MM.1S (cell line): ENCODE data around the gene POM121L2.

ENCODE experiments used
- DNase-seq: peaks from one replicate; pipeline ENCODE4 v3.0.0-alpha.2; 2015
- H2AFZ ChIP-seq: fragments of 300-600 bp; sonication (generic); 2 replicates; pipeline ENCODE4 v1.6.0; 2016; ENCODE audit warnings: antibody characterized with exemption, low read length
- H3F3A ChIP-seq: fragments of 300-600 bp; sonication (generic); 2 replicates; pipeline ENCODE4 v1.6.1; 2016; ENCODE audit warnings: mild to moderate bottlenecking, antibody characterized with exemption, low read length, moderate library complexity, mixed read lengths; ENCODE audit not compliant: insufficient read depth
- H3K27ac ChIP-seq: fragments of 300-600 bp; sonication (generic); 2 replicates; pipeline ENCODE4 v1.5.1; 2016; ENCODE audit warnings: mild to moderate bottlenecking, low read length
- H3K27me3 ChIP-seq: fragments of 300-600 bp; sonication (generic); replicated peaks from 2 replicates; pipeline ENCODE4 v1.6.0; 2016; ENCODE audit warnings: low read length; ENCODE audit not compliant: insufficient read depth
- H3K36me3 ChIP-seq: fragments of 300-600 bp; sonication (generic); replicated peaks from 2 replicates; pipeline ENCODE4 v1.6.1; 2016; ENCODE audit warnings: mild to moderate bottlenecking, low read length, mixed read lengths; ENCODE audit not compliant: insufficient read depth
- H3K4me1 ChIP-seq: fragments of 300-600 bp; sonication (generic); 2 replicates; pipeline ENCODE4 v1.6.1; 2016; ENCODE audit warnings: low read length, mixed read lengths
- H3K4me2 ChIP-seq: fragments of 300-600 bp; sonication (generic); 2 replicates; pipeline ENCODE4 v1.6.0; 2016; ENCODE audit warnings: low read depth, low read length
- H3K4me3 ChIP-seq: fragments of 300-600 bp; sonication (generic); 2 replicates; pipeline ENCODE4 v1.5.1; 2016; ENCODE audit warnings: low read length, mixed read lengths
- H3K79me2 ChIP-seq: fragments of 300-600 bp; sonication (generic); 2 replicates; pipeline ENCODE4 v1.6.1; 2016; ENCODE audit warnings: mixed run types, low read length, mixed read lengths
- H3K9ac ChIP-seq: fragments of 300-600 bp; sonication (generic); 2 replicates; pipeline ENCODE4 v1.6.1; 2016; ENCODE audit warnings: low read length, mixed read lengths
- H3K9me2 ChIP-seq: fragments of 300-600 bp; sonication (generic); replicated peaks from 2 replicates; pipeline ENCODE4 v1.6.1; 2016; ENCODE audit warnings: mild to moderate bottlenecking, low read length, mixed read lengths; ENCODE audit not compliant: insufficient read depth
- H3K9me3 ChIP-seq: fragments of 300-600 bp; sonication (generic); replicated peaks from 2 replicates; pipeline ENCODE4 v1.6.1; 2016; ENCODE audit warnings: mild to moderate bottlenecking, low read length, mixed read lengths; ENCODE audit not compliant: insufficient read depth
- H4K20me1 ChIP-seq: fragments of 300-600 bp; sonication (generic); 2 replicates; pipeline ENCODE4 v1.6.1; 2016; ENCODE audit warnings: mild to moderate bottlenecking, low read length, moderate library complexity, mixed read lengths; ENCODE audit not compliant: insufficient read depth
- EZH2 ChIP-seq: fragments of 300-600 bp; sonication (generic); optimal IDR thresholded peaks from 2 replicates; pipeline ENCODE3; 2017; ENCODE audit warnings: low read depth, mild to moderate bottlenecking, antibody characterized with exemption, low read length, mixed read lengths
- EZH2phosphoT487 ChIP-seq: fragments of 300-600 bp; sonication (generic); IDR thresholded peaks from 2 replicates; pipeline ENCODE4 v1.6.1; 2018; ENCODE audit warnings: antibody characterized with exemption, low read length
- TF ChIP-seq, protein P1 (sequence below): fragments of 300-600 bp; sonication (generic); IDR thresholded peaks from 2 replicates; pipeline ENCODE4 v1.5.1; 2016; ENCODE audit warnings: antibody characterized with exemption, low read length, mixed read lengths

Gene POM121L2

DNA sequence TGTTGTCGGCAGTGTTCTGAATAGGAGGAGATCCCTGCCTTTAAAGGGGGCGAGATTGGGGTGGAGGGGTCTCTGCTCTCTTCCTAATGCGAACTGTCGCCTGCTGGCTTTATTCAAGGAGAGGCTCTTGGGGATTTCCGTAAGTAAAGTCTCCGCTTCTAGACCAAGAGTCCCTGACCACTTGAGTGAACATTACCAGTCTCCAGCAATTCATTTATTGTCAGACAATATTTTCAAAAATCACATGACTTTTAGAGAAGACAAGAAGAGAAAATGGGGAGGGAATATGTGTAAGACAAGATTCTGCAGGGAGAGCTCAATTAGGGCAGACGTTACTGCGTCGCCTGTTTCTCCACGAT, 21.2 kb downstream of the POM121L2 start:
- Histone ChIP-seq H3K4me1 (no peaks in the 10 kb centered on the region), H3K27me3 (peaks cover 6% of the 10 kb centered on the region; the same call in 1 of the 2 replicates), H3K79me2 (no peaks in the 10 kb centered on the region), H3K4me2 (no peak overlapping the region), H3K4me3 (no peak overlapping the region), H3K27ac (no peak overlapping the region), H3K36me3 (no peaks in the 10 kb centered on the region), H4K20me1 (no peaks in the 10 kb centered on the region), H3K9me3 (no peaks in the 10 kb centered on the region), H3K9me2 (no peaks in the 10 kb centered on the region), H2AFZ (no peak overlapping the region), H3K9ac (no peak overlapping the region), H3F3A (no peaks in the 10 kb centered on the region)
- TF ChIP-seq EZH2phosphoT487 (no peak), EZH2 (no peak)
- TF ChIP-seq, protein P1, sequence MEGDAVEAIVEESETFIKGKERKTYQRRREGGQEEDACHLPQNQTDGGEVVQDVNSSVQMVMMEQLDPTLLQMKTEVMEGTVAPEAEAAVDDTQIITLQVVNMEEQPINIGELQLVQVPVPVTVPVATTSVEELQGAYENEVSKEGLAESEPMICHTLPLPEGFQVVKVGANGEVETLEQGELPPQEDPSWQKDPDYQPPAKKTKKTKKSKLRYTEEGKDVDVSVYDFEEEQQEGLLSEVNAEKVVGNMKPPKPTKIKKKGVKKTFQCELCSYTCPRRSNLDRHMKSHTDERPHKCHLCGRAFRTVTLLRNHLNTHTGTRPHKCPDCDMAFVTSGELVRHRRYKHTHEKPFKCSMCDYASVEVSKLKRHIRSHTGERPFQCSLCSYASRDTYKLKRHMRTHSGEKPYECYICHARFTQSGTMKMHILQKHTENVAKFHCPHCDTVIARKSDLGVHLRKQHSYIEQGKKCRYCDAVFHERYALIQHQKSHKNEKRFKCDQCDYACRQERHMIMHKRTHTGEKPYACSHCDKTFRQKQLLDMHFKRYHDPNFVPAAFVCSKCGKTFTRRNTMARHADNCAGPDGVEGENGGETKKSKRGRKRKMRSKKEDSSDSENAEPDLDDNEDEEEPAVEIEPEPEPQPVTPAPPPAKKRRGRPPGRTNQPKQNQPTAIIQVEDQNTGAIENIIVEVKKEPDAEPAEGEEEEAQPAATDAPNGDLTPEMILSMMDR, result no peak
- no peak for DNase-seq

DNA sequence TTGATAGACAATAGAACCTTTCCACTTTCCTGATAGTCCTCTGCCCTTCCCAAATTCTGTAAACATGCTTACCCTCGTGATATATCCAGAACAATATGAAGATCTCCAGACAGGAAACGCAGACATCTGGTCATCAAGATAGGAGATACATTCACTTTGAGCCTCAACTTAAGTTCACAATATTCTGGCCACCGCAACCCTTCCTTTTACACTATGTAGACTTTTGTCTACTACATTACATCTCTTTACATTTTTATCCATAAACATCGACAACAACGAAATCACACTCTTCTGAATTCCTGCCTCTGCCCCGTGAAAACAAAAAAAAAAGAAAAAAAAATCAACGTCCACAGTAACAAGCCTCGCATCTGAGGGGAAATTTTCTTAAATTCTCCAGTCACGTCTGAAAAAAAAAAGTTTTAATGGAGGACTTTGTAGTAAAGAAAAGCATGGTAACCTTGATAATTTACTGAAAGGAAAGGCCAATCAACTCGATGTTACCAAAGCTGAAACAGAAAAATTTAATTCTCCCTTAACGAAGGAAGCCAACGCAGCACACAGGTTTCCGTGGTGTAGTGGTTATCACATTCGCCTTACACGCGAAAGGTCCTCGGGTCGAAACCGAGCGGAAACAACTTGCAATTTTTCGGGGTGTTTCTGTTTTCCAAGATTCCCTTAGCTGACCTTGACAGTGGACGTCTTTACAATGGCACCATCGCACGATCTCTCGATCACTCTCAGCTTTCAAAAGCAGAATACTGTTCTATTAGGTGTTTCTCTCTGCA, 21.8 kb downstream of the POM121L2 start:
- no peak overlapping the region for H2AFZ ChIP-seq
- no peaks in the 10 kb centered on the region for H3F3A ChIP-seq
- H3K27me3 ChIP-seq, result 0 out of 2 replicates have a peak, but pooled peaks cover under 1% of the 10 kb centered on the region
- H3K9me3 ChIP-seq, result no peaks in the 10 kb centered on the region
- TF ChIP-seq, protein P1, result no peak
- TF ChIP-seq EZH2 (no peak), EZH2phosphoT487 (no peak)
- no peaks in the 10 kb centered on the region for H3K4me1 ChIP-seq
- no peaks in the 10 kb centered on the region for H3K79me2 ChIP-seq
- H4K20me1 ChIP-seq, result no peaks in the 10 kb centered on the region
- no peak for DNase-seq
- H3K4me2 ChIP-seq, result no peak overlapping the region
- H3K9ac ChIP-seq, result no peak overlapping the region
- no peak overlapping the region for H3K27ac ChIP-seq
- H3K9me2 ChIP-seq, result no peaks in the 10 kb centered on the region
- H3K36me3 ChIP-seq, result no peaks in the 10 kb centered on the region
- H3K4me3 ChIP-seq, result no peak overlapping the region

DNA sequence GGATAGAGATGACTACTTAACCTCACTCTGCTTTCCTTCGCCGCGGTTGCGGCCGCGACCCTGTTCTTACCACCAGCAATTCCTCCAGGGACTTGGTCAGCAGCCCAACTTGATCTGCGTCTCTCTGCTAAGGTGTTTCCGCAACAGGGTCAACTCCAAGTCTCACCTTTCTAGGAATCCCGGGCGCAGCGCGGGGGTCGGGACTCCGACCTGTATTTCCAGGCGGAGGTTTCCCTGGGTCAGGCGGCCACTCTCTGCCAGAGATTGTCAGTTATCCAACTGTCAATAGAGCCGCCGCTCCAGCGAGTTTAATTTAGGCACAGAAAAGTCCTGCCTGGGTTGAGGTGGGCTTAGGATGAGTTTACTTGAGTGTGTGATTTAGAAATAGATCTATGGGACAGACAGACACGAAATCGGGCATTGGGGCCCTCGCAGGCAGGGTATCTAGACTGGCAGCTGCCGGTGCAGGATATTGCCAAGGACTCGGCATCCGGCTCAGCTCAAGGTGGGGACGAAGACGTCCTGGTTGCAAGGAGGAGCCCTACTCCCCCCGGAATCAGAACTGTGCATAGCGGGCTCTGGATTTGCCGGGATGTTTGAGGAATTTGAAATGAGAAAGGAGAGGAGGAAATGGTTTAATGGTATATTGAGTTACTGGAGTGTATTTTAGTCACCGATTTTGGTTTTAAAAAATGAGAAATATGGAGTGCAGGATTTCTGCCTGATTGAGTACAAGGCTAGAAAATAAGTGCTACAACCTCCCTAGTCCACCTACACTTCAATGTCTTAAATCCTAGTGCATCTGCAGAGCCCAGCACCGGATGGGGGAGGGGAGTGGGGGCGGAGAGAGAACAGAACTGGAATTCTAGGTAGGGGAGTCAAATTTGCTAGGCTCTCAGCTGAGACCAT, 23.7 kb downstream of the POM121L2 start:
- Histone ChIP-seq H2AFZ (peak overlapping the region; percentile 40; the same call in 1 of the 2 replicates), H3F3A (no peaks in the 10 kb centered on the region), H3K79me2 (no peaks in the 10 kb centered on the region), H3K9me2 (no peaks in the 10 kb centered on the region), H3K9ac (no peak overlapping the region), H3K27me3 (no peaks in the 10 kb centered on the region), H3K4me1 (no peaks in the 10 kb centered on the region), H4K20me1 (no peaks in the 10 kb centered on the region), H3K4me3 (peak overlapping the region; percentile 34; the same call in 1 of the 2 replicates), H3K4me2 (peak overlapping the region; percentile 52; the same call in 1 of the 2 replicates), H3K9me3 (no peaks in the 10 kb centered on the region), H3K27ac (no peak overlapping the region), H3K36me3 (no peaks in the 10 kb centered on the region)
- no peak for TF ChIP-seq EZH2phosphoT487
- TF ChIP-seq EZH2, result no peak
- TF ChIP-seq, protein P1, result no peak
- DNase-seq, result no peak
